Measurements from ENCODE around the gene KHNYN.

- no peak for TF ChIP-seq YY1 (IDR thresholded peaks at IDR 0.05; ENCODE audit: insufficient read depth, insufficient read length)
- TF ChIP-seq SUZ12 (IDR thresholded peaks at IDR 0.05; ENCODE audit: extremely low read depth, insufficient read depth, insufficient read length): no peak
- TF ChIP-seq ZNF274 (IDR thresholded peaks at IDR 0.05; ENCODE audit: low read depth, low read length): no peak
Observed at GRCh38 chr14:24387009-24387345, 42.8 kb upstream of the KHNYN start.
